Right lobe of liver (tissue), 6 donors: ENCODE data around the gene KRT7. TPM values are rescaled to one million over a fixed set of nuclear protein-coding genes. Genes with fewer than 3 reads are reported as not detected.

ENCODE experiments used
- ATAC-seq, 4 donors: fragments of 200-7000 bp; cut with Tn5 transposase; one replicate each; pipeline ENCODE4 v1.9.1; 2020; ENCODE audit warnings: mild to moderate bottlenecking in 4 of 4, moderate library complexity in 4 of 4
- DNase-seq, 3 donors: peaks; one replicate each; pipeline ENCODE4 v3.0.0-alpha.2; 2020
- H3K27ac ChIP-seq, 3 donors: fragments of 200-600 bp; one replicate each; pipeline ENCODE4 v1.8.0; 2022
- H3K27me3 ChIP-seq, 2 donors: fragments of 200-600 bp; one replicate each; pipeline ENCODE4 v1.8.0; 2022
- H3K36me3 ChIP-seq, 4 donors: fragments of 200-600 bp; sonication (generic) in 1 of 4; one replicate each; pipeline versions ENCODE4 v1.5.1 to v1.8.0; 2017 to 2022; ENCODE audit warnings: control low read depth in 1 of 4
- H3K4me1 ChIP-seq, 4 donors: fragments of 200-600 bp; sonication (generic) in 1 of 4; one replicate each; pipeline versions ENCODE4 v1.5.1 to v1.8.0; 2017 to 2022; ENCODE audit warnings: control low read depth in 1 of 4
- H3K4me3 ChIP-seq, 3 donors: fragments of 200-600 bp; one replicate each; pipeline ENCODE4 v1.8.0; 2022
- H3K9me3 ChIP-seq, 4 donors: fragments of 200-600 bp; sonication (generic) in 1 of 4; one replicate each; pipeline versions ENCODE4 v1.5.1 to v1.8.0; 2017 to 2022; ENCODE audit warnings: control low read depth in 1 of 4
- CTCF ChIP-seq, 4 donors: fragments of 200-600 bp in 3 of 4; fragments of 450-650 bp in 1 of 4; IDR thresholded peaks; one replicate each; pipeline versions ENCODE4 v1.5.1 to v1.8.0; 2016 to 2022; ENCODE audit warnings: antibody characterized with exemption in 4 of 4, mild to moderate bottlenecking in 2 of 4
- POLR2A ChIP-seq: fragments of 450-650 bp; IDR thresholded peaks from one replicate; pipeline ENCODE4 v1.6.1; 2017; ENCODE audit warnings: antibody characterized with exemption, mild to moderate bottlenecking
- WGBS: methylation state at CpG from one replicate; pipeline ENCODE4 v1.1.6; 2018; ENCODE audit warnings: low coverage, low lambda C conversion rate; ENCODE audit not compliant: insufficient coverage; ENCODE audit errors: missing lambda C conversion rate; 5-methylcytosine and 5-hydroxymethylcytosine counted together
- intact Hi-C, 2 donors: fragments of 100-400 bp; cut with DNase I; formaldehyde crosslinking; loops; one replicate each; pipeline versions ENCODE4 v1.11.2 to v1.14.1; 2022
- total RNA-seq, 6 experiments: library from RNA; depleted of rRNA in 2 of 6; stranded (reverse); fragments of >200 nt in 2 of 6; fragmentation: NEBNext Ultra II Directional in 3 of 6; extraction: Animal tissue kit (Norgen Biotek cat#: 25700) in 3 of 6; gene quantifications; one replicate each; pipeline versions ENCODE4 v1.1.0 to v1.2.4, GENCODE V29; 2016 to 2023
- donor health status: DM: no; HTN: yes; CAD: no.
- donor health status: DM: no; HTN: no; CAD: no.
- donor health status: DM: no; HTN: no; CAD: no.
- donor health status: DM: no; HTN: yes; CAD: no.
- donor health status: DM: no; HTN: yes; CAD: no.

The KRT7 gene
- total RNA-seq, 6 experiments from 2014 or later, result 3.4 to 19.2 (median 10.7) TPM

GRCh38 chr12:52201451-52201839 lies 31.6 kb upstream of the KRT7 start:
- Histone ChIP-seq H3K4me3 (no peak overlapping the region), H3K4me1 (no peaks in the 10 kb centered on the region), H3K27ac (no peak overlapping the region), H3K36me3 (no peaks in the 10 kb centered on the region), H3K9me3 (no peaks in the 10 kb centered on the region), H3K27me3 (no peaks in the 10 kb centered on the region)
- no peak for TF ChIP-seq CTCF (IDR thresholded peaks at IDR 0.05)
- no peak for TF ChIP-seq POLR2A
- ATAC-seq, result no peak
- intact Hi-C loops, result no loop called here
- DNase-seq, result peak in 2 of 3 donors; percentile 5 to 6
- 18% methylated on average over 3 of the region's 3 CpGs for WGBS

GRCh38 chr12:52202361-52203078 lies 30.5 kb upstream of the KRT7 start:
- 26% methylated on average over 3 of the region's 18 CpGs for WGBS
- no peak for TF ChIP-seq CTCF (IDR thresholded peaks at IDR 0.05)
- no peak for TF ChIP-seq POLR2A
- DNase-seq (peak in 2 of 3 donors; percentile 24 to 50), ATAC-seq (peak in 1 of 4 donors; percentile 4)
- H3K27ac ChIP-seq, result no peak overlapping the region
- no peaks in the 10 kb centered on the region for H3K4me1 ChIP-seq
- intact Hi-C loops, result no loop called here
- H3K9me3 ChIP-seq, result no peaks in the 10 kb centered on the region
- H3K27me3 ChIP-seq, result no peaks in the 10 kb centered on the region
- no peak overlapping the region for H3K4me3 ChIP-seq
- no peaks in the 10 kb centered on the region for H3K36me3 ChIP-seq

- no peaks in the 10 kb centered on the region for H3K9me3 ChIP-seq
- WGBS, result 0% methylated on average over 1 of the region's 19 CpGs
- H3K4me3 ChIP-seq, result no peak overlapping the region
- intact Hi-C loops, result no loop called here
- no peaks in the 10 kb centered on the region for H3K36me3 ChIP-seq
- DNase-seq (peak in 2 of 3 donors; percentile 54 to 62), ATAC-seq (peak; percentile 35 to 83 (median 63))
- H3K27me3 ChIP-seq, result no peaks in the 10 kb centered on the region
- H3K27ac ChIP-seq, result no peak overlapping the region
- TF ChIP-seq POLR2A, result no peak
- no peak for TF ChIP-seq CTCF (IDR thresholded peaks at IDR 0.05)
- H3K4me1 ChIP-seq, result no peaks in the 10 kb centered on the region
Observed at GRCh38 chr12:52203079-52203921, 29.7 kb upstream of the KRT7 start.

- WGBS, result 69% methylated on average over 7 of the region's 18 CpGs
- ATAC-seq, result no peak
- Histone ChIP-seq H3K27ac (no peak overlapping the region), H3K36me3 (no peaks in the 10 kb centered on the region), H3K27me3 (no peaks in the 10 kb centered on the region), H3K9me3 (no peaks in the 10 kb centered on the region), H3K4me3 (no peak overlapping the region), H3K4me1 (no peaks in the 10 kb centered on the region)
- TF ChIP-seq CTCF (IDR thresholded peaks at IDR 0.05), result no peak
- TF ChIP-seq POLR2A, result no peak
- intact Hi-C loops, result no loop called here
- peak in 2 of 3 donors; percentile 11 to 35 for DNase-seq
Observed at GRCh38 chr12:52204095-52204930, 28.7 kb upstream of the KRT7 start.
